Measurements from ENCODE around the gene ARF6.

DNA sequence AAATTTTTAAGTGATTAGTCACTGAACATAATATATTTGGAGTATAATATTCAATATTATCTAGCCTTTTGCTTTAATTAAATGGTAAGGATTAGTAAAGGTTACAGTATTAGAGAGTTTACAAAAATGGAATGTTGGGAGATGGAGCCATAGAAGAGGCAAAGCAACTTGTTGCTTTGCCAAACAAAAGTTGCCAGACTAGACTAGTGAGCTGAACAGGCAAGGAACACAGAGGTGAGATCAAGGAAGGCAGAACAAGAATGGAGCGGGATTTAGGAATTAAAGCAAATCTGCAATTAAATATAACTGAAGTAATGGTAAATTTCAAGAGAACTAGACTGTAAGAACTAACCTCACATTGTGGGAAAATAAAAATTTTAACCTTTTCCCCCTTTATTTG lies 5.1 kb downstream of the ARF6 start:
- TF ChIP-seq POLR2A (IDR thresholded peaks at IDR 0.05; ENCODE audit: low read length) (no peak), GATA1 (IDR thresholded peaks at IDR 0.05; ENCODE audit: low read depth, low read length) (no peak)

All from erythroblast (primary cell).